GM18951 (cell line): ENCODE data around the gene IFITM2.

Source experiments
- POLR2A ChIP-seq: IDR thresholded peaks from 4 replicates; pipeline ENCODE4 v1.6.1; 2011; ENCODE audit warnings: mild to moderate bottlenecking; ENCODE audit not compliant: insufficient read length, insufficient read depth; ENCODE audit errors: extremely low read depth
- in situ Hi-C: fragments of 300-500 bp; cut with MboI; formaldehyde crosslinking; loops from one replicate; pipeline ENCODE4 v1.12.0; 2022; ENCODE audit warnings: low sequenced_read_pairs, mixed read lengths, inconsistent platforms; ENCODE audit not compliant: unreplicated experiment

The IFITM2 gene

GRCh38 chr11:278001-278951 is 29.3 kb upstream of the IFITM2 start, which contains the start of gene NLRP6:
Gene NLRP6, plus strand, starts transcription at chr11:278407. Its CDS starts 163 bp downstream, at chr11:278570.
- in situ Hi-C loops, result no loop called here

GRCh38 chr11:279040-279965 is 28.3 kb upstream of the IFITM2 start:
- in situ Hi-C loops, result no loop called here
- no peak for TF ChIP-seq POLR2A

More at GRCh38 chr11:278001-278951, 29.3 kb upstream of the IFITM2 start, which contains the start of gene NLRP6:
- TF ChIP-seq POLR2A, result no peak

GRCh38 chr11:279966-280705 is 27.5 kb upstream of the IFITM2 start:
- in situ Hi-C loops, result no loop called here
- TF ChIP-seq POLR2A, result no peak

- in situ Hi-C loops, result no loop called here
- TF ChIP-seq POLR2A, result no peak
Observed at GRCh38 chr11:280706-281485, 26.7 kb upstream of the IFITM2 start.

GRCh38 chr11:281486-282161 is 26.0 kb upstream of the IFITM2 start:
- TF ChIP-seq POLR2A, result no peak
- in situ Hi-C loops, result no loop called here

- no peak for TF ChIP-seq POLR2A
- in situ Hi-C loops, result no loop called here
Observed at GRCh38 chr11:282171-282570, 25.4 kb upstream of the IFITM2 start.

- TF ChIP-seq POLR2A, result no peak
- in situ Hi-C loops, result no loop called here
Observed at GRCh38 chr11:282630-283360, 24.8 kb upstream of the IFITM2 start.

GRCh38 chr11:283405-284104 is 24.1 kb upstream of the IFITM2 start:
- in situ Hi-C loops, result no loop called here
- TF ChIP-seq POLR2A, result no peak

- TF ChIP-seq POLR2A, result no peak
- in situ Hi-C loops, result no loop called here
Observed at GRCh38 chr11:284105-285020, 23.3 kb upstream of the IFITM2 start.
